ENCODE results near the gene DNAH17. TPM values are rescaled to one million over a fixed set of nuclear protein-coding genes. Genes with fewer than 3 reads are reported as not detected.

The DNAH17 gene
- total and polyA plus RNA-seq, 2 of the 13 experiments (the other 11 are each of a cell fraction or from before 2014, with no cell fraction given), result 0.86 to 1.6 TPM

GRCh38 chr17:78376161-78376560, 201.0 kb downstream of the DNAH17 start:
- Histone ChIP-seq H3K4me2 (ENCODE audit: low read depth, low read length) (peak overlapping the region; percentile 69), H2AFZ (ENCODE audit: low read length) (peak overlapping the region; percentile 34), H3K27me3 (ENCODE audit: control insufficient read depth in 1 of 2, insufficient read depth in 2 of 2, low read length in 2 of 2) (peaks cover 2 to 9% of the 10 kb centered on the region in 2 experiments; a peak in 1 of 5 replicates), H3K4me1 (ENCODE audit: insufficient read depth, low read length) (peaks cover 76% of the 10 kb centered on the region), H3K9ac (ENCODE audit: insufficient read depth, low read depth, low read length) (no peak overlapping the region; the same call in 1 of the 2 replicates), H3K4me3 (replicated peaks in 1 of 3; ENCODE audit: insufficient read depth in 1 of 3, low read depth in 2 of 3, low read length in 3 of 3) (peak overlapping the region in 2 of 3 experiments; percentile 4 to 46; a peak in 1 of 6 replicates), H3K27ac (ENCODE audit: extremely low read length, insufficient read depth, low read length) (no peak overlapping the region), H3K36me3 (replicated peaks in 1 of 2; ENCODE audit: control insufficient read depth in 1 of 2, insufficient read depth in 2 of 2, low read length in 2 of 2) (no peaks in the 10 kb centered on the region; a peak in 1 of 5 replicates), H4K20me1 (ENCODE audit: insufficient read depth, low read length) (no peaks in the 10 kb centered on the region), H3K9me3 (ENCODE audit: low read length) (no peaks in the 10 kb centered on the region), H3K79me2 (ENCODE audit: insufficient read depth, low read length) (peaks cover 25% of the 10 kb centered on the region)
- WGBS (ENCODE audit: low lambda C conversion rate), result 36% methylated on average over 5 of the region's 5 CpGs
- ChIA-PET POLR2A (interaction anchor here (0.6 to 2.2 kb wide), 4 partner anchors 15 to 225 kb away, joined by 3 to 13 read pairs (median 8); no protein-coding TSS in a partner anchor), CTCF (ENCODE audit: low intra/inter-chr PET ratio, low total read pairs) (interaction anchor here (1.4 kb wide), 1 partner anchor 15 kb away, joined by 5 read pairs; no protein-coding TSS in a partner anchor)
- in situ Hi-C loops (cut with HindIII; ENCODE audit: extremely low pct_ligation_motif_present, low pct_unique_long_range_greater_than_20kb) (no loop called here), intact Hi-C loops (cut with micrococcal nuclease; ENCODE audit: unreplicated experiment) (loop anchor here (5.0 to 10.0 kb wide), 2 partner anchors 46 to 61 kb away; no protein-coding TSS in a partner anchor)
- ATAC-seq, result no peak
- no peak for DNase-seq (ENCODE audit: low spot score)
- peak; percentile 30 for FAIRE-seq
- BruUV-seq (replicated peaks), result no TSS peak
- TF ChIP-seq ZNF362 (CRISPR knock-in tag; IDR thresholded peaks at IDR 0.05; ENCODE audit: borderline replicate concordance) (peak; percentile 77), PITX1 (CRISPR knock-in tag; IDR thresholded peaks at IDR 0.05) (0 out of 2 replicates have a peak, but pooled peaks have one; percentile 8), RAD21 (CRISPR knock-in tag; IDR thresholded peaks at IDR 0.05) (no peak), RCOR2 (CRISPR knock-in tag; IDR thresholded peaks at IDR 0.05) (no peak), SNAPC2 (CRISPR knock-in tag; IDR thresholded peaks at IDR 0.05) (peak; percentile 10; the same call in 1 of the 2 replicates), GATAD2A (CRISPR knock-in tag; IDR thresholded peaks at IDR 0.05) (0 out of 2 replicates have a peak, but pooled peaks have one; percentile 8), SMYD3 (CRISPR knock-in tag; IDR thresholded peaks at IDR 0.05) (0 out of 2 replicates have a peak, but pooled peaks have one; percentile 15), HNF4A (CRISPR knock-in tag; IDR thresholded peaks at IDR 0.05) (0 out of 2 replicates have a peak, but pooled peaks have one; percentile 36), KAT8 (CRISPR knock-in tag; IDR thresholded peaks at IDR 0.05) (no peak; the same call in 1 of the 2 replicates), LCORL (IDR thresholded peaks at IDR 0.05) (no peak), LCORL (CRISPR knock-in tag; IDR thresholded peaks at IDR 0.05) (peak; percentile 54; the same call in 1 of the 2 replicates), TARDBP (CRISPR knock-in tag; IDR thresholded peaks at IDR 0.05) (0 out of 2 replicates have a peak, but pooled peaks have one; percentile 3), RFXANK (CRISPR knock-in tag; IDR thresholded peaks at IDR 0.05) (no peak), ZNF503 (CRISPR knock-in tag; IDR thresholded peaks at IDR 0.05) (no peak)
- TF ChIP-seq, protein P1, sequence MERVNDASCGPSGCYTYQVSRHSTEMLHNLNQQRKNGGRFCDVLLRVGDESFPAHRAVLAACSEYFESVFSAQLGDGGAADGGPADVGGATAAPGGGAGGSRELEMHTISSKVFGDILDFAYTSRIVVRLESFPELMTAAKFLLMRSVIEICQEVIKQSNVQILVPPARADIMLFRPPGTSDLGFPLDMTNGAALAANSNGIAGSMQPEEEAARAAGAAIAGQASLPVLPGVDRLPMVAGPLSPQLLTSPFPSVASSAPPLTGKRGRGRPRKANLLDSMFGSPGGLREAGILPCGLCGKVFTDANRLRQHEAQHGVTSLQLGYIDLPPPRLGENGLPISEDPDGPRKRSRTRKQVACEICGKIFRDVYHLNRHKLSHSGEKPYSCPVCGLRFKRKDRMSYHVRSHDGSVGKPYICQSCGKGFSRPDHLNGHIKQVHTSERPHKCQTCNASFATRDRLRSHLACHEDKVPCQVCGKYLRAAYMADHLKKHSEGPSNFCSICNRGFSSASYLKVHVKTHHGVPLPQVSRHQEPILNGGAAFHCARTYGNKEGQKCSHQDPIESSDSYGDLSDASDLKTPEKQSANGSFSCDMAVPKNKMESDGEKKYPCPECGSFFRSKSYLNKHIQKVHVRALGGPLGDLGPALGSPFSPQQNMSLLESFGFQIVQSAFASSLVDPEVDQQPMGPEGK (CRISPR knock-in tag; IDR thresholded peaks at IDR 0.05), result 0 out of 2 replicates have a peak, but pooled peaks have one; percentile 8
- TF ChIP-seq, protein P2, sequence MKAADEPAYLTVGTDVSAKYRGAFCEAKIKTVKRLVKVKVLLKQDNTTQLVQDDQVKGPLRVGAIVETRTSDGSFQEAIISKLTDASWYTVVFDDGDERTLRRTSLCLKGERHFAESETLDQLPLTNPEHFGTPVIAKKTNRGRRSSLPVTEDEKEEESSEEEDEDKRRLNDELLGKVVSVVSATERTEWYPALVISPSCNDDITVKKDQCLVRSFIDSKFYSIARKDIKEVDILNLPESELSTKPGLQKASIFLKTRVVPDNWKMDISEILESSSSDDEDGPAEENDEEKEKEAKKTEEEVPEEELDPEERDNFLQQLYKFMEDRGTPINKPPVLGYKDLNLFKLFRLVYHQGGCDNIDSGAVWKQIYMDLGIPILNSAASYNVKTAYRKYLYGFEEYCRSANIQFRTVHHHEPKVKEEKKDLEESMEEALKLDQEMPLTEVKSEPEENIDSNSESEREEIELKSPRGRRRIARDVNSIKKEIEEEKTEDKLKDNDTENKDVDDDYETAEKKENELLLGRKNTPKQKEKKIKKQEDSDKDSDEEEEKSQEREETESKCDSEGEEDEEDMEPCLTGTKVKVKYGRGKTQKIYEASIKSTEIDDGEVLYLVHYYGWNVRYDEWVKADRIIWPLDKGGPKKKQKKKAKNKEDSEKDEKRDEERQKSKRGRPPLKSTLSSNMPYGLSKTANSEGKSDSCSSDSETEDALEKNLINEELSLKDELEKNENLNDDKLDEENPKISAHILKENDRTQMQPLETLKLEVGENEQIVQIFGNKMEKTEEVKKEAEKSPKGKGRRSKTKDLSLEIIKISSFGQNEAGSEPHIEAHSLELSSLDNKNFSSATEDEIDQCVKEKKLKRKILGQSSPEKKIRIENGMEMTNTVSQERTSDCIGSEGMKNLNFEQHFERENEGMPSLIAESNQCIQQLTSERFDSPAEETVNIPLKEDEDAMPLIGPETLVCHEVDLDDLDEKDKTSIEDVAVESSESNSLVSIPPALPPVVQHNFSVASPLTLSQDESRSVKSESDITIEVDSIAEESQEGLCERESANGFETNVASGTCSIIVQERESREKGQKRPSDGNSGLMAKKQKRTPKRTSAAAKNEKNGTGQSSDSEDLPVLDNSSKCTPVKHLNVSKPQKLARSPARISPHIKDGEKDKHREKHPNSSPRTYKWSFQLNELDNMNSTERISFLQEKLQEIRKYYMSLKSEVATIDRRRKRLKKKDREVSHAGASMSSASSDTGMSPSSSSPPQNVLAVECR (CRISPR knock-in tag; IDR thresholded peaks at IDR 0.05; ENCODE audit: borderline replicate concordance), result 0 out of 2 replicates have a peak, but pooled peaks have one; percentile 3

Data from HepG2 (cell line).